GM19397 (cell line): ENCODE results near the gene KLHL5.

Source experiments
- ATAC-seq: cut with Tn5 transposase; IDR thresholded peaks from one replicate; pipeline ENCODE4 v1.9.1; 2021; ENCODE audit warnings: mild to moderate bottlenecking, moderate library complexity; ENCODE audit not compliant: unreplicated experiment

Gene KLHL5

DNA sequence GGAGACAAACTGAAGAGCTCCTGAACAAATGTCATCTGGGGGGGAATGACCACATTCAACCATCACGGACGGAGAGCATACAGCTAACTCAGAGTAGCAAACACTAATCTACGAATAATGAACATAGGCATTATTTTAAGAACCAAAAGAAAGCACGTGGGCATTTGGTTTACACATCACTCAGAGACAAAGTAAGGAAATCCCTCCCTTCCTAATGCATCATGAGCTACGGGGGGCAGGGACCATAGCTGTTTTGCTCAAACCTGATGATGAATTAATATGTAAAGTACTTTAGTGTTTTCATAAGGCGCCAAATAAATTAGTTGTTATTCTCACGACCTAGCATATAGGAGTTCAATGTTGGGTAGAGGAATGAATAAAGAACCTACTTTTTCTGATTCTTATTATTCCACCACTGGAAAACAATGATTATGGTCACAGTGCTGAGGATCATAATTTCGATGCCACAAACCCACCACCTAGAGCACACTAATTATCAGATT is 18.1 kb upstream of the KLHL5 start:
- no peak for ATAC-seq

- peak; percentile 73 for ATAC-seq
Observed at GRCh38 chr4:39044364-39044955, 17.6 kb upstream of the KLHL5 start.

GRCh38 chr4:39044956-39045826 is 16.8 kb upstream of the KLHL5 start:
- peak; percentile 52 for ATAC-seq

DNA sequence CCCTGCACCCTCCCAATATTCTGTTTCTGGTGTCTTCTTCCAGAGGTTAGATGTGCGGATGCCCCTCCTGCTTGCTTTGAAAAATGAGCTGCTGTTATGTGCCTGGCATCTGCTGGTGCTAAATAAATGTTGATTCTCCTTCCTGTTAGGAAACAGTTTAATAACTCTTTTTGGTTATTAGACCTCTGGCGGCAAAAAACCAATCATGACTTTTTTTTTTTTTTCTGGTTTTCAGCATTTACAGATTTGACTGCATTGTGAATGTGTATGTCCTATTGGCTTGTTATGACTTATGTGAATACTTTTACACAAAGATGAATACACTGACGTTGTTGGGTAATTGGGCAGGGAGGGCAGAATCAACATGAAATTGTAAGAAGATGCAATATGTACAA is 16.2 kb upstream of the KLHL5 start:
- ATAC-seq = no peak

DNA sequence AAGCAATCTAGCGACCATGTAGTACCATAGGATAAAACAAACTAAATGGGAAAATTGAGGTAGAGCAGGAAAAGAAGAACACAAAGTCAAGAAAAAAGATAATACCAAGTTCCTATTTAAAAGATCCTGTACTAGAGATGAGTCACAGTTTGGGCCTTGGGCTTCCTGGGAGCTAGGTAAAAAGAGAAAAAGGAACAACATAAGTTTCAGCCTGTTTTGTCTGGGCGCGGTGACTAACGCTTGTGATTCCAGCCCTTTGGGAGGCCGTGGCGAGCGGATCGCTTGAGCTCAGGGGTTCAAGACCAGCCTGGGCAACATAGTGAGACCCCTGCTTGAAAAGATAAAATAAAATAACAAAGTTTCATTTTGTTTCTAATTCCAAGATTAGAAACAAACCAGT is 15.8 kb upstream of the KLHL5 start:
- ATAC-seq = no peak

GRCh38 chr4:39047681-39048080 is 14.4 kb upstream of the KLHL5 start:
- no peak for ATAC-seq

DNA sequence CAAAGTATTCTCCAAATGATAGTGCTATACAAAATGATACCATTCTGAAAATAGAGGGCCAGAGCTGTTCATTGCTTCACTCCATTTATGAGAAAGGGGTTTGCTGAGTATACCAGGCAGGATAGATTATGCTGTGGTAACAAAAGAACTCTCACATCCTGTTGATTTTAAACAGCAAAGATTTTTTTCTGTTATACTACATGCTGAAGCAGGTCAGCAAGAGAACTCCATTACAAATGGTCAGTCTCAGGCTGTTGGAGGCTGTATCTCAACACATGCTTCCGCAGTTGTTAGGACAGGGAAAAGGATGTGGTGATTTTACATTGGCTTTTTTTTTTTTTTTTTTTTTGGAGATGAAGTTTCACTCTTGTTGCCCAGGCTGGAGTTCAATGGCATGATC is 13.7 kb upstream of the KLHL5 start:
- no peak for ATAC-seq

DNA sequence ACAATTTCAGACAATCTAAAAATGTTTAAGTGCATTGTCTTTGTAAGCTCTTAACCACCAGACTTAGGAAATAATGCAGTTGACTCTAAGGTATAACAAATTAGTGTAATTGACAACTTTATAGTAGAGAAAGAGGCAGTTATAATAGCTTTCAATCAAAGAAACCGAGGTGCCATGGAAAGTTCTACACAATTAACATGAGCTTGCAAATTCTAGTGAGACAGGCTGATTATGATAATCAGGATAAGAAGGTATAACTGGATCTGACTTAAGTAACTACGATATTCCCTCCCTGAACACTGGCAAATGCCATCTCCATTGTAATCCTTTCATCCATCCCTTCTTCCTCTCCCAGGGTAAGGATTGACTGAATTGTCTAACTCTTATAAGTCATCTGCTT is 11.4 kb upstream of the KLHL5 start:
- no peak for ATAC-seq

- ATAC-seq = no peak
Observed at GRCh38 chr4:39051492-39051891, 10.5 kb upstream of the KLHL5 start.

GRCh38 chr4:39053983-39054382 is 8.0 kb upstream of the KLHL5 start:
- no peak for ATAC-seq

GRCh38 chr4:39054497-39054896 is 7.5 kb upstream of the KLHL5 start:
- no peak for ATAC-seq

- ATAC-seq = no peak
Observed at GRCh38 chr4:39056023-39056422, 6.0 kb upstream of the KLHL5 start.

DNA sequence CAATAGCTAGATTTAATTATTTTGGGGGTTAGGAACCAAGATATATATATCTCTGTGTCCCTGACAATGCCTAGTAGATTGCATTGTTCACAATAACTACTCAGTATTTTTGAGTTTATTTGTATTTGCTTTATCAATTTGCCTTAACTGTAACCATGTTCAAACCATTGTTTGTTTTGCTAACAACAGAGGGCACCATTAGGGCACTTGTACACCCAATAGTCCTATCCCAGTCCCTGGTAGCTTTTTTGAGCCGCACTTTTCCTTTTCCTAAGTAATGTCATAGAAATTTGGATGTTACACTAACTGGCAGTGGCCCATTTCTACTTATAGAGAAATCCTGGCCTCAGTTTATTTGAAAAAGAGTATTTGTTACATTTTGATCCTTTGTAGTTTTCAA is 575 bp upstream of the KLHL5 start:
- no peak for ATAC-seq

DNA sequence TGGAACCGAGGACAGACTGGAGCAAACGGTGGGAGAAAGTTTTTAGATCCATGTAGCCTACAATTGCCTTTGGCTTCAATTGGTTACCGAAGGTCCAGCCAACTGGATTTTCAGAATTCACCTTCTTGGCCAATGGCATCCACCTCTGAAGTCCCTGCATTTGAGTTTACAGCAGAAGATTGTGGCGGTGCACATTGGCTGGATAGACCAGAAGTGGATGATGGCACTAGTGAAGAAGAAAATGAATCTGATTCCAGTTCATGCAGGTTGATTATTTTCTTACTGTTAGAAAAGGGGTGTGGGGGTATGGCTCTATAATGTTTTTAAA is 702 bp downstream of the KLHL5 start:
- ATAC-seq = no peak

DNA sequence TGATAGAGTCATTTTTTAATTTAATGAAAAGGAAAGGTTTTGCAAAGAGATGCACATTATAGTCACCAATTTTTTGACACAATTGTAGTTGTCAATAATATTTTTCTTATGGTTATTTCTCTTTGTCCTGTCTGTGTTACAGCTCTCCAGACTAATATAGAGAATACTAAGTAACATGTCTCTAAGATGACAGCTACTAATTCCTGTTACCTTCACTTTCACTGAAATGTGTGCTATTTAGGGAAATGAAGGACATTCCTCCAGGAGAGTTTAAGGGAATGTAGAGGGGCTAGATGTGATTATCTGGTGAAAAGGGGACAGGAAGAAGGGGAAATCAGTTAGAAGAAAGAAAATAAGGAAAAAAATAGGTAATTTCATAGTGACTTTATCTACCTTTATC is 1.4 kb downstream of the KLHL5 start:
- ATAC-seq = no peak

GRCh38 chr4:39066371-39066770 is 4.3 kb downstream of the KLHL5 start:
- no peak for ATAC-seq

DNA sequence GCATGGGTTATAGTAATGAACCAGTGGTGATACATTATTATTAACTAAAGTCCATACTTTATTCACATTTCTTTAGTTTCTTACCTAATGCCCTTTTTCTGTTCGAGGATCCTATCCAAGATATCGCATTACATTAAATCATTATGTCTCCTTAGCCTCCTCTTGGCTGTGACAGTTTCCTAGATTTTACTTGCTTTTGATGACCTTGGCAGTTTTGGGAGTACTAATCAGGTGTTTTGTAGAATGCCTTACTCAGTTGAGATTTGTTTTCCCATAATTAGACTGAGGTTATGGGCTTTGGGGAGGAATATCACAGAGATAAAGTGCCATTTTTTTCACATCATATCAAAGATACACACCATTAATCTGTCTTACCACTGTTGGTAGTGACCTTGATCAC is 5.0 kb downstream of the KLHL5 start:
- no peak for ATAC-seq

GRCh38 chr4:39067451-39067850 is 5.4 kb downstream of the KLHL5 start:
- ATAC-seq = no peak

DNA sequence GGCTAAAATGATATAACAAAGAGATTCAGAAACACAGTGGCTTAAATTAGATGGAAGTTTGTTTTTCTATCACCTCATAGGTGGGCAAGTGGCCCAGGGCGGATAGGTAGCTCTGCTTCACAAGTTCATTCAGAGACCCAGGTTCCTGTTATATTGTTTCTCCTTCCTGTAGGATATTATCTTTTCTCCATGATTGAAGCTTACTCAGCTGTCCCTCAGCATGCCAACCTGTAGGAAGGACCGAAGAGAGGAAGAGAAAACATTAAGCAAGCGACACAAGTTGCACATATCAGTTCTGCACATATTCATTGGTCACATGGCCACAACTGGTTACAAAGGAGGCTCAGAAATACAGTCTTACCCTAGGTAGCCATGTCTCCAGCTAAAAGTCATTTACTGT is 6.9 kb downstream of the KLHL5 start:
- no peak for ATAC-seq

DNA sequence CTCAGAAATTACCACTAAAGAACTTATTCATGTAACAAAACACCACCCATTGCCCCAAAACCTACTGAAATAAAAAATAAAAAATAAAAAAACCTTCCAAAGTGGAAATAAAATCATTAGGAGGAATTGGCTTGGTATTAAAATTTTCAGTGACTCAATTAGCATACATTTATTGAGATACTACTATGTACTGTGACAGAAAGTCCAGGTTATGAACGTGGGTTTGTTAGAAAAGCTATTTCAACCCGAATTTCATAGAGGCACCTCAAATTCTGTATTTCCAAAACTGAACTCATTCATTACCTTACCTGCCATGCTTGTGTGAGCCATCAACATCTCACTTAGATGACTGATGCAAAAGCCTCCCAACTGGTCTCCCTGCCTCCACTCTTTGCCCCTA is 16.8 kb downstream of the KLHL5 start:
- ATAC-seq = no peak

DNA sequence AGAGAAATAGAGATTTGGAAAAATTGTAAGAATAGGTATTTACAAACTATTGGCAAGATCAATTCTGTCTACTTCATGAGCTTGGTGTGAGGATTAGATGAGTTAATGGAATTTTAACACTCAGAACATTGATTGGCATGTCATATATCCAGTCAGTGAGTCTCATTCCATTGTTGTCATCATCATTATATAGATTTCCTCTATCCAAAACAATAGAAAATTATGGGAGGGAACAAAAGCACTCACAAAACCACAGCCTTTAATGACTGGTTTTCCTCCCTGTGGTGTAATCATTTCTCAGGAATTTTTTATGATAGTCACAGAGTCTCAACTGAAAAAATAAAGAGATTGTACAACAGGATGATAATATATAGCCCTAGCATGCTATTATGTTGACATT is 21.1 kb downstream of the KLHL5 start:
- no peak for ATAC-seq

- no peak for ATAC-seq
Observed at GRCh38 chr4:39085891-39086290, 23.9 kb downstream of the KLHL5 start.

- no peak for ATAC-seq
Observed at GRCh38 chr4:39096847-39097246, 34.8 kb downstream of the KLHL5 start.
